HG03460 (cell line): ENCODE measurements around the gene CCDC15.
"Not testable (repeated sequence)": the region's sequence is repeated elsewhere in the genome, so short reads cannot be mapped to it uniquely, and the experiment has no call there.

Experiments
- ATAC-seq: cut with Tn5 transposase; IDR thresholded peaks from one replicate; pipeline ENCODE4 v1.9.1; 2021; ENCODE audit not compliant: unreplicated experiment

The CCDC15 gene

GRCh38 chr11:124987096-124987495 lies 33.1 kb downstream of the CCDC15 start:
- no peak for ATAC-seq

GRCh38 chr11:124988063-124988462 lies 34.1 kb downstream of the CCDC15 start:
- no peak for ATAC-seq

GRCh38 chr11:125001079-125001778 lies 47.2 kb downstream of the CCDC15 start:
- ATAC-seq, result no peak

- ATAC-seq, result no peak
These were observed 47.8 kb downstream of the CCDC15 start for GRCh38 chr11:125001849-125002248.

- ATAC-seq, result no peak
These were observed 51.5 kb downstream of the CCDC15 start for GRCh38 chr11:125005491-125005890.

GRCh38 chr11:125016413-125016812 lies 62.4 kb downstream of the CCDC15 start:
- ATAC-seq, result no peak

- ATAC-seq, result no peak
These were observed 66.3 kb downstream of the CCDC15 start for GRCh38 chr11:125020342-125020741.

GRCh38 chr11:125022551-125022950 lies 68.5 kb downstream of the CCDC15 start:
- no peak for ATAC-seq

GRCh38 chr11:125025968-125026367 lies 72.0 kb downstream of the CCDC15 start:
- no peak for ATAC-seq

GRCh38 chr11:125029431-125029830 lies 75.4 kb downstream of the CCDC15 start:
- not testable (repeated sequence) for ATAC-seq

GRCh38 chr11:125036933-125037332 lies 82.9 kb downstream of the CCDC15 start:
- no peak for ATAC-seq

GRCh38 chr11:125049164-125049792 lies 95.3 kb downstream of the CCDC15 start:
- ATAC-seq, result no peak

- ATAC-seq, result no peak
These were observed 98.0 kb downstream of the CCDC15 start for GRCh38 chr11:125052047-125052446.

GRCh38 chr11:125053167-125053566 lies 99.2 kb downstream of the CCDC15 start:
- no peak for ATAC-seq

GRCh38 chr11:125055107-125055715 lies 101.2 kb downstream of the CCDC15 start:
- no peak for ATAC-seq

- not testable (repeated sequence) for ATAC-seq
These were observed 102.1 kb downstream of the CCDC15 start for GRCh38 chr11:125056111-125056510.

- ATAC-seq, result no peak
These were observed 103.1 kb downstream of the CCDC15 start for GRCh38 chr11:125056931-125057692.

- no peak for ATAC-seq
These were observed 103.7 kb downstream of the CCDC15 start for GRCh38 chr11:125057693-125058016.

GRCh38 chr11:125061281-125061680 lies 107.3 kb downstream of the CCDC15 start:
- no peak for ATAC-seq

- peak; percentile 2 for ATAC-seq
These were observed 108.4 kb downstream of the CCDC15 start for GRCh38 chr11:125062218-125062930.

GRCh38 chr11:125062931-125063428 lies 109.0 kb downstream of the CCDC15 start, which contains the start of gene SLC37A2:
Gene SLC37A2, plus strand, starts transcription at chr11:125063305. Its CDS starts 63 bp downstream, at chr11:125063368.
- ATAC-seq, result peak; percentile 88
